HepG2 (cell line): ENCODE data around the gene RXYLT1. TPM values are rescaled to one million over a fixed set of nuclear protein-coding genes. Genes with fewer than 3 reads are reported as not detected.

Experiments
- CCDC6 ChIP-seq: sonication (generic); formaldehyde crosslinking; IDR thresholded peaks from 2 replicates; pipeline ENCODE4 v1.8.1; 2022; ENCODE audit warnings: mild to moderate bottlenecking, missing genetic modification reagents, moderate library complexity
- EEA1 ChIP-seq: sonication (generic); formaldehyde crosslinking; IDR thresholded peaks from 2 replicates; pipeline ENCODE4 v1.5.1; 2020; ENCODE audit warnings: mild to moderate bottlenecking, missing genetic modification reagents, borderline replicate concordance
- GTF3A ChIP-seq: sonication (generic); formaldehyde crosslinking; conservative IDR thresholded peaks from 2 replicates; pipeline ENCODE4 v1.4.0; 2020; ENCODE audit warnings: mild to moderate bottlenecking, missing genetic modification reagents
- HNF4A ChIP-seq: sonication (generic); formaldehyde crosslinking; IDR thresholded peaks from 2 replicates; pipeline ENCODE4 v1.4.0; 2020; ENCODE audit warnings: missing genetic modification reagents
- KDM2A ChIP-seq: sonication (generic); formaldehyde crosslinking; IDR thresholded peaks from 2 replicates; pipeline ENCODE4 v1.4.0; 2020; ENCODE audit warnings: low read depth, missing genetic modification reagents, borderline replicate concordance
- KDM3A ChIP-seq: IDR thresholded peaks from 2 replicates; pipeline ENCODE4 v1.6.1; 2018; ENCODE audit warnings: low read depth, missing compliant biosample characterization
- MED1 ChIP-seq: sonication (generic); formaldehyde crosslinking; IDR thresholded peaks from 2 replicates; pipeline ENCODE4 v1.4.0; 2020; ENCODE audit warnings: missing genetic modification reagents
- MIXL1 ChIP-seq: IDR thresholded peaks from 2 replicates; pipeline ENCODE4 v1.6.1; 2016
- NCOR1 ChIP-seq: fragments of 200-600 bp; sonication (generic); IDR thresholded peaks from 2 replicates; pipeline ENCODE4 v1.7.0; 2017; ENCODE audit warnings: antibody characterized with exemption, low read length, borderline replicate concordance
- PCBP1 ChIP-seq: fragments of 200-400 bp; formaldehyde crosslinking; IDR thresholded peaks from 2 replicates; pipeline ENCODE4 v1.6.1; 2017; ENCODE audit warnings: mild to moderate bottlenecking, low read depth, low read length, borderline replicate concordance
- RFXAP ChIP-seq: sonication (generic); formaldehyde crosslinking; IDR thresholded peaks from 2 replicates; pipeline ENCODE4 v1.4.0; 2020; ENCODE audit warnings: missing genetic modification reagents, borderline replicate concordance
- ZFY ChIP-seq: sonication (generic); formaldehyde crosslinking; IDR thresholded peaks from 2 replicates; pipeline ENCODE4 v1.4.0; 2020; ENCODE audit warnings: missing genetic modification reagents
- ZNF878 ChIP-seq: sonication (generic); formaldehyde crosslinking; IDR thresholded peaks from 2 replicates; pipeline ENCODE4 v1.8.1; 2023; ENCODE audit warnings: mild to moderate bottlenecking, missing genetic modification reagents, moderate library complexity
- polyA plus RNA-seq, 8 experiments: library from polyadenylated mRNA; depleted of rRNA in 3 of 8; stranded (reverse) in 7 of 8; unstranded in 1 of 8; fragments of >200 nt; fragmentation: Illumina TruSeq in 4 of 8; extraction: Trizol in 4 of 8; gene quantifications; 2 replicates each; pipeline versions ENCODE4 v1.2.1 to v1.2.3, GENCODE V29; 2011 to 2016; ENCODE audit warnings: low read depth in 4 of 8, missing spikeins in 1 of 8, mixed read lengths in 1 of 8; ENCODE audit not compliant: insufficient read depth in 1 of 8
- total RNA-seq, 5 experiments: library from RNA; depleted of rRNA; stranded (reverse); fragments of >200 nt; fragmentation: Illumina TruSeq; extraction: Trizol; gene quantifications; 2 replicates each; pipeline ENCODE4 v1.2.3, GENCODE V29; 2016; ENCODE audit warnings: low read depth in 1 of 5
- TF ChIP-seq, protein P1 (sequence below): IDR thresholded peaks from 2 replicates; pipeline ENCODE4 v1.6.1; 2012; ENCODE audit warnings: low read length, improper control_type of control experiment
- TF ChIP-seq, protein P2 (sequence below): sonication (generic); formaldehyde crosslinking; IDR thresholded peaks from 2 replicates; pipeline ENCODE4 v1.9.0; 2022; ENCODE audit warnings: low read depth, missing genetic modification reagents
- TF ChIP-seq, protein P3 (sequence below): sonication (generic); formaldehyde crosslinking; IDR thresholded peaks from 2 replicates; pipeline ENCODE4 v1.4.0; 2020; ENCODE audit warnings: mild to moderate bottlenecking, missing genetic modification reagents, borderline replicate concordance
- TF ChIP-seq, protein P4 (sequence below): sonication (generic); formaldehyde crosslinking; IDR thresholded peaks from 2 replicates; pipeline ENCODE4 v1.4.0; 2020; ENCODE audit warnings: mild to moderate bottlenecking, missing genetic modification reagents

The RXYLT1 gene
- total and polyA plus RNA-seq, 2 of the 13 experiments (the other 11 are each of a cell fraction or from before 2014, with no cell fraction given), result 8.3 to 15.5 TPM

DNA sequence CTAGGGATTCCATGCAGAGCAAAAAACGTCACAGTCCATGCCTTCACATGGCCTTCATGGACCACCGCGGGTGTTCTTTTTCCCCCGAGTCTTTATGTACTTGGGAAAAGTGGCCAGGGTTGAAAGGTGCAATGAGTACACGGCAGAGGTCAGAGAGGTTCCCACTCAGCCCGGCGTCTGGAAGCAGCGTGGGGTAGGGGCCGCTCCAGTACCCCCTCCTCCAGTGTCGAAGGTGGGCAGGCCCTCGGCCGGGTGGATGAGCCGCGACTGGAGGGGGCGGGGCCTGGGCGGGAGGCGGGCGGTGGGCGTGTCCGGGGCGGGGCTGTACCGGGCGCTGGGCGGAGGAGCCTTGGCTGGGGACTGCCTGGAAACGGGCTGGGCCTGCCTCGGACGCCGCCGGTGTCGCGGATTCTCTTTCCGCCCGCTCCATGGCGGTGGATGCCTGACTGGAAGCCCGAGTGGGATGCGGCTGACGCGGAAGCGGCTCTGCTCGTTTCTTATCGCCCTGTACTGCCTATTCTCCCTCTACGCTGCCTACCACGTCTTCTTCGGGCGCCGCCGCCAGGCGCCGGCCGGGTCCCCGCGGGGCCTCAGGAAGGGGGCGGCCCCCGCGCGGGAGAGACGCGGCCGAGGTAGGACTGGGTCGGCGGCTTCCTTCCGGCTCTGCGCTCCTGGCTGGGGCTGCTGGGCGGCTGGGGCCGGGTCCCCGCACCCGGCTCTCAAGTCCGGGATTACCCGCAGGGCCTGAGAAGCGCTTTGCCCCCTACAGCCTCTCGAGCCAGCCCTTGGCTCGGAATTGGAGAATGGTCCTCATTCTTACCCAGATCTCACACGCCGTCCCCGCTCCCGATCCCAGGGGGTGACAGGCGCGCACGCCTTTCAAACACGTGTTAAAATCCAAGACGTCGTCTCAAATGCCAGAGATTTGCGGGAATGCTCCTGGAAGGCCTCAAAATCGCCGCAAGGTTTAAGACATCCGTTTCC, at the start of gene RXYLT1 (continued):
- TF ChIP-seq ZNF878 (CRISPR knock-in tag), result 0 out of 2 replicates have a peak, but pooled peaks have one; percentile 80
- no peak for TF ChIP-seq GTF3A
- TF ChIP-seq, protein P1, sequence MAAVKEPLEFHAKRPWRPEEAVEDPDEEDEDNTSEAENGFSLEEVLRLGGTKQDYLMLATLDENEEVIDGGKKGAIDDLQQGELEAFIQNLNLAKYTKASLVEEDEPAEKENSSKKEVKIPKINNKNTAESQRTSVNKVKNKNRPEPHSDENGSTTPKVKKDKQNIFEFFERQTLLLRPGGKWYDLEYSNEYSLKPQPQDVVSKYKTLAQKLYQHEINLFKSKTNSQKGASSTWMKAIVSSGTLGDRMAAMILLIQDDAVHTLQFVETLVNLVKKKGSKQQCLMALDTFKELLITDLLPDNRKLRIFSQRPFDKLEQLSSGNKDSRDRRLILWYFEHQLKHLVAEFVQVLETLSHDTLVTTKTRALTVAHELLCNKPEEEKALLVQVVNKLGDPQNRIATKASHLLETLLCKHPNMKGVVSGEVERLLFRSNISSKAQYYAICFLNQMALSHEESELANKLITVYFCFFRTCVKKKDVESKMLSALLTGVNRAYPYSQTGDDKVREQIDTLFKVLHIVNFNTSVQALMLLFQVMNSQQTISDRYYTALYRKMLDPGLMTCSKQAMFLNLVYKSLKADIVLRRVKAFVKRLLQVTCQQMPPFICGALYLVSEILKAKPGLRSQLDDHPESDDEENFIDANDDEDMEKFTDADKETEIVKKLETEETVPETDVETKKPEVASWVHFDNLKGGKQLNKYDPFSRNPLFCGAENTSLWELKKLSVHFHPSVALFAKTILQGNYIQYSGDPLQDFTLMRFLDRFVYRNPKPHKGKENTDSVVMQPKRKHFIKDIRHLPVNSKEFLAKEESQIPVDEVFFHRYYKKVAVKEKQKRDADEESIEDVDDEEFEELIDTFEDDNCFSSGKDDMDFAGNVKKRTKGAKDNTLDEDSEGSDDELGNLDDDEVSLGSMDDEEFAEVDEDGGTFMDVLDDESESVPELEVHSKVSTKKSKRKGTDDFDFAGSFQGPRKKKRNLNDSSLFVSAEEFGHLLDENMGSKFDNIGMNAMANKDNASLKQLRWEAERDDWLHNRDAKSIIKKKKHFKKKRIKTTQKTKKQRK, result no peak
- TF ChIP-seq CCDC6 (CRISPR knock-in tag), result peak; percentile 73; the same call in 1 of the 2 replicates
- TF ChIP-seq, protein P2, sequence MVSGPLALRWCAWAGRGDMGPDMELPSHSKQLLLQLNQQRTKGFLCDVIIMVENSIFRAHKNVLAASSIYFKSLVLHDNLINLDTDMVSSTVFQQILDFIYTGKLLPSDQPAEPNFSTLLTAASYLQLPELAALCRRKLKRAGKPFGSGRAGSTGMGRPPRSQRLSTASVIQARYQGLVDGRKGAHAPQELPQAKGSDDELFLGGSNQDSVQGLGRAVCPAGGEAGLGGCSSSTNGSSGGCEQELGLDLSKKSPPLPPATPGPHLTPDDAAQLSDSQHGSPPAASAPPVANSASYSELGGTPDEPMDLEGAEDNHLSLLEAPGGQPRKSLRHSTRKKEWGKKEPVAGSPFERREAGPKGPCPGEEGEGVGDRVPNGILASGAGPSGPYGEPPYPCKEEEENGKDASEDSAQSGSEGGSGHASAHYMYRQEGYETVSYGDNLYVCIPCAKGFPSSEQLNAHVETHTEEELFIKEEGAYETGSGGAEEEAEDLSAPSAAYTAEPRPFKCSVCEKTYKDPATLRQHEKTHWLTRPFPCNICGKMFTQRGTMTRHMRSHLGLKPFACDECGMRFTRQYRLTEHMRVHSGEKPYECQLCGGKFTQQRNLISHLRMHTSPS (CRISPR knock-in tag), result no peak
- TF ChIP-seq MED1 (CRISPR knock-in tag), result peak; percentile 48; the same call in 1 of the 2 replicates
- TF ChIP-seq EEA1, result no peak
- TF ChIP-seq, protein P3, sequence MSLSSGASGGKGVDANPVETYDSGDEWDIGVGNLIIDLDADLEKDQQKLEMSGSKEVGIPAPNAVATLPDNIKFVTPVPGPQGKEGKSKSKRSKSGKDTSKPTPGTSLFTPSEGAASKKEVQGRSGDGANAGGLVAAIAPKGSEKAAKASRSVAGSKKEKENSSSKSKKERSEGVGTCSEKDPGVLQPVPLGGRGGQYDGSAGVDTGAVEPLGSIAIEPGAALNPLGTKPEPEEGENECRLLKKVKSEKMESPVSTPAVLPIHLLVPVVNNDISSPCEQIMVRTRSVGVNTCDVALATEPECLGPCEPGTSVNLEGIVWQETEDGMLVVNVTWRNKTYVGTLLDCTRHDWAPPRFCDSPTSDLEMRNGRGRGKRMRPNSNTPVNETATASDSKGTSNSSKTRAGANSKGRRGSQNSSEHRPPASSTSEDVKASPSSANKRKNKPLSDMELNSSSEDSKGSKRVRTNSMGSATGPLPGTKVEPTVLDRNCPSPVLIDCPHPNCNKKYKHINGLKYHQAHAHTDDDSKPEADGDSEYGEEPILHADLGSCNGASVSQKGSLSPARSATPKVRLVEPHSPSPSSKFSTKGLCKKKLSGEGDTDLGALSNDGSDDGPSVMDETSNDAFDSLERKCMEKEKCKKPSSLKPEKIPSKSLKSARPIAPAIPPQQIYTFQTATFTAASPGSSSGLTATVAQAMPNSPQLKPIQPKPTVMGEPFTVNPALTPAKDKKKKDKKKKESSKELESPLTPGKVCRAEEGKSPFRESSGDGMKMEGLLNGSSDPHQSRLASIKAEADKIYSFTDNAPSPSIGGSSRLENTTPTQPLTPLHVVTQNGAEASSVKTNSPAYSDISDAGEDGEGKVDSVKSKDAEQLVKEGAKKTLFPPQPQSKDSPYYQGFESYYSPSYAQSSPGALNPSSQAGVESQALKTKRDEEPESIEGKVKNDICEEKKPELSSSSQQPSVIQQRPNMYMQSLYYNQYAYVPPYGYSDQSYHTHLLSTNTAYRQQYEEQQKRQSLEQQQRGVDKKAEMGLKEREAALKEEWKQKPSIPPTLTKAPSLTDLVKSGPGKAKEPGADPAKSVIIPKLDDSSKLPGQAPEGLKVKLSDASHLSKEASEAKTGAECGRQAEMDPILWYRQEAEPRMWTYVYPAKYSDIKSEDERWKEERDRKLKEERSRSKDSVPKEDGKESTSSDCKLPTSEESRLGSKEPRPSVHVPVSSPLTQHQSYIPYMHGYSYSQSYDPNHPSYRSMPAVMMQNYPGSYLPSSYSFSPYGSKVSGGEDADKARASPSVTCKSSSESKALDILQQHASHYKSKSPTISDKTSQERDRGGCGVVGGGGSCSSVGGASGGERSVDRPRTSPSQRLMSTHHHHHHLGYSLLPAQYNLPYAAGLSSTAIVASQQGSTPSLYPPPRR (CRISPR knock-in tag), result no peak
- peak; percentile 58; the same call in 1 of the 2 replicates for TF ChIP-seq KDM2A
- TF ChIP-seq NCOR1, result no peak
- TF ChIP-seq KDM3A, result no peak
- TF ChIP-seq RFXAP, result peak; percentile 51; the same call in 1 of the 2 replicates
- TF ChIP-seq MIXL1 (CRISPR knock-in tag), result no peak
- TF ChIP-seq, protein P4, sequence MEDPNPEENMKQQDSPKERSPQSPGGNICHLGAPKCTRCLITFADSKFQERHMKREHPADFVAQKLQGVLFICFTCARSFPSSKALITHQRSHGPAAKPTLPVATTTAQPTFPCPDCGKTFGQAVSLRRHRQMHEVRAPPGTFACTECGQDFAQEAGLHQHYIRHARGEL (CRISPR knock-in tag), result no peak
- TF ChIP-seq HNF4A (CRISPR knock-in tag), result no peak
- no peak for TF ChIP-seq PCBP1
- TF ChIP-seq ZFY, result peak; percentile 86
